Right cardiac atrium (tissue), 5 donors: ENCODE measurements around the gene C3orf52. TPM values are rescaled to one million over a fixed set of nuclear protein-coding genes. Genes with fewer than 3 reads are reported as not detected.
A peak's percentile ranks its signal among the peaks of the same experiment; 100 is the strongest.
"Not testable (repeated sequence)": the region's sequence is repeated elsewhere in the genome, so short reads cannot be mapped to it uniquely, and the experiment has no call there.

Source experiments
- ATAC-seq, 2 donors: fragments of 200-7000 bp; cut with Tn5 transposase; one replicate each; pipeline versions ENCODE4 v1.8.0 to v1.9.1; 2020; ENCODE audit warnings: moderate library complexity in 2 of 2, mild to moderate bottlenecking in 1 of 2
- DNase-seq, 3 donors: peaks; one replicate each; pipeline ENCODE4 v3.0.0-alpha.2; 2020
- H3K27ac ChIP-seq: one replicate; pipeline ENCODE4 v1.5.1; 2013; ENCODE audit warnings: mild to moderate bottlenecking, low read length, control low read depth, moderate library complexity
- H3K27me3 ChIP-seq: one replicate; pipeline ENCODE4 v1.6.1; 2013; ENCODE audit not compliant: control insufficient read depth, insufficient read depth
- H3K4me1 ChIP-seq: one replicate; pipeline ENCODE4 v1.6.1; 2013; ENCODE audit warnings: low read length; ENCODE audit not compliant: control insufficient read depth, insufficient read depth
- H3K4me3 ChIP-seq: one replicate; pipeline ENCODE4 v1.5.1; 2013; ENCODE audit warnings: low read length, control low read depth
- H3K9me3 ChIP-seq: one replicate; pipeline ENCODE4 v1.6.1; 2013; ENCODE audit warnings: low read length; ENCODE audit not compliant: control insufficient read depth
- WGBS: extraction: QIAGEN DNeasy Blood & Tissue Kit; methylation state at CpG from one replicate; pipeline ENCODE4 v1.1.7; 2013; 5-methylcytosine and 5-hydroxymethylcytosine counted together
- intact Hi-C, 4 donors: fragments of 100-400 bp; cut with DNase I; formaldehyde crosslinking; loops; one replicate each; pipeline versions ENCODE4 v1.11.0 to v1.14.0; 2022 to 2023
- long read RNA-seq, 4 donors: library from polyadenylated mRNA; unstranded; transcript quantifications; one replicate each; pipeline ENCODE4 v2.0.0, GENCODE V29; 2020 to 2021
- polyA plus RNA-seq: library from polyadenylated mRNA; stranded (reverse); fragments of 200-250 nt; gene quantifications from one replicate; pipeline ENCODE4 v1.2.3, GENCODE V29; 2013
- total RNA-seq, 4 donors: library from RNA; stranded (reverse); fragmentation: NEBNext Ultra II Directional; extraction: Animal tissue kit (Norgen Biotek cat#: 25700); gene quantifications; one replicate each; pipeline ENCODE4 v1.2.1, GENCODE V29; 2021
- donor health status: healthy with polysubstance abuse.
- donor health status: DM: no; HTN: yes; CAD: no.
- donor health status: DM: no; HTN: no; CAD: no.
- donor health status: DM: no; HTN: yes; CAD: no; lungs with severe emphysema.
- donor health status: DM: yes; HTN: yes; CAD: no.

The C3orf52 gene, protein sequence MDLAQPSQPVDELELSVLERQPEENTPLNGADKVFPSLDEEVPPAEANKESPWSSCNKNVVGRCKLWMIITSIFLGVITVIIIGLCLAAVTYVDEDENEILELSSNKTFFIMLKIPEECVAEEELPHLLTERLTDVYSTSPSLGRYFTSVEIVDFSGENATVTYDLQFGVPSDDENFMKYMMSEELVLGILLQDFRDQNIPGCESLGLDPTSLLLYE
- 1 to 10 TPM; 1.1 to 4.4 (median 1.2) TPM for total RNA-seq
- polyA plus RNA-seq, result 0.48 TPM
- long read RNA-seq, donor 1, transcript C3orf52-201 (6 exons, 2,277 nt), result major isoform, 5 of 5 reads
- long read RNA-seq, donor 1, partial matches to known transcripts, result 0 of 5 reads
- long read RNA-seq, donor 1, other reads (novel, unspliced or antisense), result 0 of 5 reads
- long read RNA-seq, donor 2, partial matches to known transcripts, result 0 of 1 reads
- long read RNA-seq, donor 2, other reads (novel, unspliced or antisense), result 0 of 1 reads
- long read RNA-seq, donor 3, transcript C3orf52-201 (6 exons, 2,277 nt), result major isoform, 16 of 22 reads
- long read RNA-seq, donor 3, partial matches to known transcripts, result 0 of 22 reads
- long read RNA-seq, donor 3, other reads (novel, unspliced or antisense), result 4 of 22 reads
- long read RNA-seq, donor 4, partial matches to known transcripts, result 0 of 2 reads
- long read RNA-seq, donor 4, other reads (novel, unspliced or antisense), result 1 of 2 reads

- H3K4me1 ChIP-seq, result no peaks in the 10 kb centered on the region
- DNase-seq (peak; percentile 85 to 94 (median 93)), ATAC-seq (peak; percentile 98 to 99)
- H3K4me3 ChIP-seq, result peak within 1 kb of the TSS; percentile 18
- intact Hi-C loops, result no loop called here
- WGBS, result 2% methylated on average over 67 of the region's 67 CpGs
- H3K9me3 ChIP-seq, result no peaks in the 10 kb centered on the region
- no peaks in the 10 kb centered on the region for H3K27me3 ChIP-seq
- H3K27ac ChIP-seq, result no peak within 1 kb of the TSS
Observed at GRCh38 chr3:112086076-112086854, at the start of gene C3orf52. Gene C3orf52 (plus strand): TSS chr3:112086389. CDS start chr3:112086408, 19 bp downstream.

GRCh38 chr3:112037194-112037593 is 49.0 kb upstream of the C3orf52 start:
- ATAC-seq, H3K27ac ChIP-seq, H3K4me3 ChIP-seq, H3K9me3 ChIP-seq, DNase-seq, H3K27me3 ChIP-seq, H3K4me1 ChIP-seq, intact Hi-C loops: not testable (repeated sequence)
- 69% methylated on average over 4 of the region's 4 CpGs for WGBS

DNA sequence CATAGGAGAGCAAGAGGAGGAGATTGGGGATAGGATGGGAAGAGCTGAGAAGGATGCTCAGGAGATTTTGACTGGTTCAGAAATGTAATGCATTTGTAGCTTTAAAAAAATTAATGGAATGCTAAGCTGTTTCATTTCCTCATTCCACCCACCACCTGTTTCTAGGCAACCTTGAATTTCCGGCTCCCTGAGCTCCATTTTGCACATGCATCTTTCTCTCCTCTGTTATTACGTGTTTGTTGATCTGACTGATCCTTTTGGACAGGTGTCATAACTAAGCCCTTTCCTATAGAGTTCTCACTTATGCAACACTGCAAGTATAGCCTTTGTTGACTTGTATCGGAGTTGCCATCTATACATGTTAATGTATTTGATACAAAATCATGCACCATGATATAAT is 47.3 kb upstream of the C3orf52 start:
- Histone ChIP-seq H3K9me3 (no peaks in the 10 kb centered on the region), H3K4me3 (no peak overlapping the region), H3K27ac (no peak overlapping the region), H3K4me1 (no peaks in the 10 kb centered on the region), H3K27me3 (no peaks in the 10 kb centered on the region)
- ATAC-seq, result no peak
- WGBS, result 83% methylated on average over 3 of the region's 3 CpGs
- DNase-seq, result no peak
- intact Hi-C loops, result no loop called here

GRCh38 chr3:112041321-112041720 is 44.9 kb upstream of the C3orf52 start:
- no peak for DNase-seq
- no peaks in the 10 kb centered on the region for H3K4me1 ChIP-seq
- intact Hi-C loops, result loop anchor here in 1 of 4 donors (5.0 kb wide), 1 partner anchor 44 kb away; the partner anchor contains the start of gene TAGLN3
- no peaks in the 10 kb centered on the region for H3K9me3 ChIP-seq
- H3K27ac ChIP-seq, result no peak overlapping the region
- H3K4me3 ChIP-seq, result no peak overlapping the region
- H3K27me3 ChIP-seq, result no peaks in the 10 kb centered on the region
- no peak for ATAC-seq

- no peak for DNase-seq
- Histone ChIP-seq H3K27ac (no peak overlapping the region), H3K4me1 (no peaks in the 10 kb centered on the region), H3K4me3 (no peak overlapping the region), H3K9me3 (no peaks in the 10 kb centered on the region), H3K27me3 (no peaks in the 10 kb centered on the region)
- 67% methylated on average over 6 of the region's 6 CpGs for WGBS
- peak in 1 of 2 donors; percentile 32 for ATAC-seq
- intact Hi-C loops, result loop anchor here in 1 of 4 donors (5.0 kb wide), 1 partner anchor 46 kb away; the partner anchor contains the start of gene TAGLN3
Observed at GRCh38 chr3:112042842-112043280, 43.3 kb upstream of the C3orf52 start.

GRCh38 chr3:112043621-112044201 is 42.5 kb upstream of the C3orf52 start:
- DNase-seq, result peak in 2 of 3 donors; percentile 16 to 41
- peak; percentile 90 to 95 for ATAC-seq
- intact Hi-C loops, result loop anchor here in 1 of 4 donors (5.0 kb wide), 1 partner anchor 46 kb away; the partner anchor contains the start of gene TAGLN3
- H3K4me1 ChIP-seq, result no peaks in the 10 kb centered on the region
- H3K4me3 ChIP-seq, result no peak overlapping the region
- 9% methylated on average over 7 of the region's 7 CpGs for WGBS
- no peak overlapping the region for H3K27ac ChIP-seq
- H3K27me3 ChIP-seq, result no peaks in the 10 kb centered on the region
- no peaks in the 10 kb centered on the region for H3K9me3 ChIP-seq

- DNase-seq (no peak), ATAC-seq (no peak)
- H3K27me3 ChIP-seq, result no peaks in the 10 kb centered on the region
- no peak overlapping the region for H3K27ac ChIP-seq
- H3K4me1 ChIP-seq, result no peaks in the 10 kb centered on the region
- 70% methylated on average over 4 of the region's 4 CpGs for WGBS
- no peak overlapping the region for H3K4me3 ChIP-seq
- no peaks in the 10 kb centered on the region for H3K9me3 ChIP-seq
- intact Hi-C loops, result no loop called here
Observed at GRCh38 chr3:112046599-112046998, 39.6 kb upstream of the C3orf52 start.

DNA sequence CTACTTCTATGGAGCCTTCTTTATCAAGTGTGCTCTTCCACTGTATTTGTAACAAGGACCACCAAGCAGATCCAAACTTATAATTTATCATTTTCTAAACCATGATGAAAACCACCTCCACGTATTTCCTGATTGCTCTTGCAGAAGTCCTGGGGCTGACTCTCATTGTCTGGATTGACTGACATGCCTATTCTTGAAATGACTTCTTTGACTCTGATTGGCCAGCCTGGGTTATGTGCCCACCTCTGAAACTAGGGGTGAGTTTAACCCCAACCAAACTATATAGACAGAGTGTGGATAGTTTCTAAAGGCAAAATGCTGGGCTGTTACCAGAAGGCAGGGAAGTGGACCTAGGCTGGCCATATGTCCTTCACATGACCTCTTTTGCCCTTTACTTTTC is 38.9 kb upstream of the C3orf52 start:
- WGBS, result 90% methylated on average over 1 of the region's 1 CpG
- Histone ChIP-seq H3K27me3 (peaks cover 4% of the 10 kb centered on the region), H3K4me3 (no peak overlapping the region), H3K27ac (no peak overlapping the region), H3K9me3 (no peaks in the 10 kb centered on the region), H3K4me1 (no peaks in the 10 kb centered on the region)
- DNase-seq (no peak), ATAC-seq (no peak)
- intact Hi-C loops, result no loop called here

DNA sequence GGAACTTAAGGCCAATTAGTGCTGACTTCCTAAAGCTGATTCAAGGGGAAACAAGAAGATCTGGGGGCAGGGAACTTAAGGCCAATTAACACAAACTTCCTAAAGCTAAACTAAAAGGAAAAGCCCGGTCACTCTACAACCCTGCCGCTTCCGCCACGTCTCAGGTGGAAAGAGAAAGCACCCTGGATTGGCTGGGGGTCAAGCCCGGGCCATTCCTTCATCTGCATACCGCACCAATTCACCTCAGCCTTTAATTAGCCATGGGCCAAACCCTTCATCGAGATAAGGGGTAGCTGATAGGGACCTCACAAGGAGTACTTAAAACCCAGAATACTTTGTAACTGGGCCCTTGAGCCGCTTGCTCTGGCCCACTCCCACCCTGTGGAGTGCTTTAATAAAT is 37.3 kb upstream of the C3orf52 start:
- ATAC-seq (no peak), DNase-seq (no peak)
- Histone ChIP-seq H3K27me3 (peaks cover 4% of the 10 kb centered on the region), H3K9me3 (no peaks in the 10 kb centered on the region), H3K4me3 (no peak overlapping the region), H3K4me1 (no peaks in the 10 kb centered on the region), H3K27ac (no peak overlapping the region)
- intact Hi-C loops, result no loop called here
- WGBS, result 67% methylated on average over 8 of the region's 8 CpGs

- Histone ChIP-seq H3K27ac (no peak overlapping the region), H3K9me3 (no peaks in the 10 kb centered on the region), H3K27me3 (peaks cover 4% of the 10 kb centered on the region), H3K4me3 (no peak overlapping the region), H3K4me1 (no peaks in the 10 kb centered on the region)
- 35% methylated on average over 1 of the region's 1 CpG for WGBS
- ATAC-seq (no peak), DNase-seq (no peak)
- intact Hi-C loops, result no loop called here
Observed at GRCh38 chr3:112053229-112053628, 33.0 kb upstream of the C3orf52 start.
